ENCODE results near the gene GCNT2.
"Not testable (repeated sequence)": the region's sequence is repeated elsewhere in the genome, so short reads cannot be mapped to it uniquely, and the experiment has no call there.

The GCNT2 gene

GRCh38 chr6:10516953-10517352 is 4.2 kb upstream of the GCNT2 start:
- H3K4me3 ChIP-seq (ENCODE audit: low read depth, low read length): no peak overlapping the region
- no peak for TF ChIP-seq CTCF (IDR thresholded peaks at IDR 0.05; ENCODE audit: low read depth, low read length)

- no peak overlapping the region for H3K4me3 ChIP-seq (ENCODE audit: low read depth, low read length)
- TF ChIP-seq CTCF (IDR thresholded peaks at IDR 0.05; ENCODE audit: low read depth, low read length): no peak
Observed at GRCh38 chr6:10518557-10519407, 2.4 kb upstream of the GCNT2 start.

GRCh38 chr6:10519408-10519697 is 1.8 kb upstream of the GCNT2 start:
- H3K4me3 ChIP-seq (ENCODE audit: low read depth, low read length): not testable (repeated sequence)

- no peak for TF ChIP-seq CTCF (IDR thresholded peaks at IDR 0.05; ENCODE audit: low read depth, low read length)
- H3K4me3 ChIP-seq (ENCODE audit: low read depth, low read length): no peak overlapping the region
Observed at GRCh38 chr6:10520468-10520867, 683 bp upstream of the GCNT2 start.

- no peak overlapping the region for H3K4me3 ChIP-seq (ENCODE audit: low read depth, low read length)
- no peak for TF ChIP-seq CTCF (IDR thresholded peaks at IDR 0.05; ENCODE audit: low read depth, low read length)
Observed at GRCh38 chr6:10522929-10523573, 1.9 kb downstream of the GCNT2 start.

GRCh38 chr6:10526156-10526555 is 5.0 kb downstream of the GCNT2 start:
- TF ChIP-seq CTCF (IDR thresholded peaks at IDR 0.05; ENCODE audit: low read depth, low read length): no peak
- no peak overlapping the region for H3K4me3 ChIP-seq (ENCODE audit: low read depth, low read length)

GRCh38 chr6:10528158-10528981 is 7.2 kb downstream of the GCNT2 start:
- no peak overlapping the region for H3K4me3 ChIP-seq (ENCODE audit: low read depth, low read length)

More at GRCh38 chr6:10528158-10528981, 7.2 kb downstream of the GCNT2 start:
- TF ChIP-seq CTCF (IDR thresholded peaks at IDR 0.05; ENCODE audit: low read depth, low read length): no peak
